Measurements from ENCODE around the gene CHP1.

GRCh38 chr15:41269887-41270286 lies 38.8 kb downstream of the CHP1 start:
- TF ChIP-seq, protein P1, sequence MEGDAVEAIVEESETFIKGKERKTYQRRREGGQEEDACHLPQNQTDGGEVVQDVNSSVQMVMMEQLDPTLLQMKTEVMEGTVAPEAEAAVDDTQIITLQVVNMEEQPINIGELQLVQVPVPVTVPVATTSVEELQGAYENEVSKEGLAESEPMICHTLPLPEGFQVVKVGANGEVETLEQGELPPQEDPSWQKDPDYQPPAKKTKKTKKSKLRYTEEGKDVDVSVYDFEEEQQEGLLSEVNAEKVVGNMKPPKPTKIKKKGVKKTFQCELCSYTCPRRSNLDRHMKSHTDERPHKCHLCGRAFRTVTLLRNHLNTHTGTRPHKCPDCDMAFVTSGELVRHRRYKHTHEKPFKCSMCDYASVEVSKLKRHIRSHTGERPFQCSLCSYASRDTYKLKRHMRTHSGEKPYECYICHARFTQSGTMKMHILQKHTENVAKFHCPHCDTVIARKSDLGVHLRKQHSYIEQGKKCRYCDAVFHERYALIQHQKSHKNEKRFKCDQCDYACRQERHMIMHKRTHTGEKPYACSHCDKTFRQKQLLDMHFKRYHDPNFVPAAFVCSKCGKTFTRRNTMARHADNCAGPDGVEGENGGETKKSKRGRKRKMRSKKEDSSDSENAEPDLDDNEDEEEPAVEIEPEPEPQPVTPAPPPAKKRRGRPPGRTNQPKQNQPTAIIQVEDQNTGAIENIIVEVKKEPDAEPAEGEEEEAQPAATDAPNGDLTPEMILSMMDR (conservative IDR thresholded peaks at IDR 0.05; ENCODE audit: low read depth, low read length): no peak
- TF ChIP-seq EZH2 (IDR thresholded peaks at IDR 0.05; ENCODE audit: low read length, unreplicated experiment): no peak
